Activated naive CD8-positive, alpha-beta T cell treated with anti-CD3 and anti-CD28 coated beads, Interleukin-2, amount 10 ng/mL, durations not matched to agents 7 days and 5 days (primary cell): ENCODE results near the gene MOB1B. TPM values are rescaled to one million over a fixed set of nuclear protein-coding genes. Genes with fewer than 3 reads are reported as not detected.
A peak's percentile ranks its signal among the peaks of the same experiment; 100 is the strongest.
"Not testable (repeated sequence)": the region's sequence is repeated elsewhere in the genome, so short reads cannot be mapped to it uniquely, and the experiment has no call there.

ENCODE experiments used
- ATAC-seq: fragments of 150-1000 bp; cut with Tn5 transposase; one replicate; pipeline ENCODE4 v1.10.0; 2021; ENCODE audit warnings: low read depth, moderate library complexity
- POLR2A ChIA-PET: fragments of 350-600 bp; sonication (Branson Sonifier 250); formaldehyde crosslinking; loops from one replicate; lab custom pipeline; 2021; ENCODE audit warnings: antibody characterized with exemption; lab: Charles Lee
- DNase-seq: peaks from one replicate; pipeline ENCODE4 v3.0.0; 2021
- H3K27ac Mint-ChIP-seq: one replicate; pipeline ENCODE4 v1.8.0; 2022; ENCODE audit warnings: mild to moderate bottlenecking, mixed read lengths
- H3K27me3 Mint-ChIP-seq: one replicate; pipeline ENCODE4 v1.8.0; 2022; ENCODE audit warnings: mild to moderate bottlenecking, moderate library complexity, mixed read lengths
- H3K36me3 Mint-ChIP-seq: one replicate; pipeline ENCODE4 v1.8.0; 2021; ENCODE audit warnings: mild to moderate bottlenecking, mixed read lengths
- H3K4me1 Mint-ChIP-seq: one replicate; pipeline ENCODE4 v1.8.0; 2021; ENCODE audit warnings: mixed read lengths
- H3K4me3 Mint-ChIP-seq: one replicate; pipeline ENCODE4 v1.8.0; 2022; ENCODE audit warnings: mild to moderate bottlenecking, moderate library complexity, mixed read lengths
- H3K9me3 Mint-ChIP-seq: one replicate; pipeline ENCODE4 v1.8.0; 2021; ENCODE audit warnings: mixed read lengths
- total RNA-seq, 2 experiments: library from RNA; stranded (reverse); gene quantifications; one replicate each; pipeline ENCODE4 v1.2.3, GENCODE V29; 2021

The MOB1B gene
- total RNA-seq, 2 experiments from 2014 or later = 13.3 to 14.0 TPM

- Mint-ChIP-seq H3K4me3 (no peak overlapping the region), H3K9me3 (no peaks in the 10 kb centered on the region), H3K4me1 (no peaks in the 10 kb centered on the region), H3K27me3 (no peaks in the 10 kb centered on the region), H3K27ac (no peak overlapping the region), H3K36me3 (no peaks in the 10 kb centered on the region)
- POLR2A ChIA-PET = no interaction called here
- no peak for ATAC-seq
- no peak for DNase-seq
Measured at GRCh38 chr4:70895405-70895804, 6.8 kb upstream of the MOB1B start.

GRCh38 chr4:70895811-70896491 is 6.2 kb upstream of the MOB1B start:
- H3K4me1 Mint-ChIP-seq = no peaks in the 10 kb centered on the region
- POLR2A ChIA-PET = no interaction called here
- H3K27me3 Mint-ChIP-seq = no peaks in the 10 kb centered on the region
- no peak for ATAC-seq
- H3K27ac Mint-ChIP-seq = no peak overlapping the region
- H3K4me3 Mint-ChIP-seq = no peak overlapping the region
- H3K9me3 Mint-ChIP-seq = no peaks in the 10 kb centered on the region
- DNase-seq = no peak
- H3K36me3 Mint-ChIP-seq = no peaks in the 10 kb centered on the region

GRCh38 chr4:70898581-70898980 is 3.6 kb upstream of the MOB1B start:
- H3K9me3 Mint-ChIP-seq, ATAC-seq, POLR2A ChIA-PET, H3K27me3 Mint-ChIP-seq, H3K4me1 Mint-ChIP-seq, H3K4me3 Mint-ChIP-seq, H3K27ac Mint-ChIP-seq, H3K36me3 Mint-ChIP-seq, DNase-seq: not testable (repeated sequence)

- H3K9me3 Mint-ChIP-seq = no peaks in the 10 kb centered on the region
- no peak for ATAC-seq
- POLR2A ChIA-PET = interaction anchor here (0.6 to 1.8 kb wide), 10 partner anchors 25 to 197 kb away, joined by 3 to 13 read pairs (median 5); partner anchors contain the start of genes DCK and GRSF1
- peak overlapping the region; percentile 95 for H3K27ac Mint-ChIP-seq
- DNase-seq = no peak
- peaks cover 15% of the 10 kb centered on the region for H3K4me1 Mint-ChIP-seq
- H3K36me3 Mint-ChIP-seq = peaks cover 14% of the 10 kb centered on the region
- H3K27me3 Mint-ChIP-seq = no peaks in the 10 kb centered on the region
- H3K4me3 Mint-ChIP-seq = peak overlapping the region; percentile 100
Measured at GRCh38 chr4:70901607-70901983, 574 bp upstream of the MOB1B start.

- no peaks in the 10 kb centered on the region for H3K9me3 Mint-ChIP-seq
- H3K27ac Mint-ChIP-seq = peak overlapping the region; percentile 95
- H3K36me3 Mint-ChIP-seq = peaks cover 19% of the 10 kb centered on the region
- POLR2A ChIA-PET = interaction anchor here (0.5 to 1.8 kb wide), 10 partner anchors 13 to 198 kb away, joined by 3 to 13 read pairs (median 5); partner anchors contain the start of genes DCK and GRSF1
- ATAC-seq (peak; percentile 59), DNase-seq (no peak)
- H3K4me1 Mint-ChIP-seq = peaks cover 19% of the 10 kb centered on the region
- H3K27me3 Mint-ChIP-seq = no peaks in the 10 kb centered on the region
- H3K4me3 Mint-ChIP-seq = peak overlapping the region; percentile 100
Measured at GRCh38 chr4:70902577-70903290, 565 bp downstream of the MOB1B start.

- peaks cover 19% of the 10 kb centered on the region for H3K36me3 Mint-ChIP-seq
- peaks cover 19% of the 10 kb centered on the region for H3K4me1 Mint-ChIP-seq
- H3K4me3 Mint-ChIP-seq = peak overlapping the region; percentile 100
- DNase-seq (no peak), ATAC-seq (no peak)
- H3K27ac Mint-ChIP-seq = peak overlapping the region; percentile 95
- POLR2A ChIA-PET = no interaction called here
- H3K27me3 Mint-ChIP-seq = no peaks in the 10 kb centered on the region
- H3K9me3 Mint-ChIP-seq = no peaks in the 10 kb centered on the region
Measured at GRCh38 chr4:70903291-70903603, 1.1 kb downstream of the MOB1B start.

GRCh38 chr4:70908993-70909556 is 6.9 kb downstream of the MOB1B start:
- DNase-seq (no peak), ATAC-seq (no peak)
- H3K4me1 Mint-ChIP-seq = peaks cover 10% of the 10 kb centered on the region
- POLR2A ChIA-PET = no interaction called here
- peaks cover 37% of the 10 kb centered on the region for H3K36me3 Mint-ChIP-seq
- no peaks in the 10 kb centered on the region for H3K9me3 Mint-ChIP-seq
- no peak overlapping the region for H3K4me3 Mint-ChIP-seq
- H3K27ac Mint-ChIP-seq = no peak overlapping the region
- H3K27me3 Mint-ChIP-seq = no peaks in the 10 kb centered on the region

- ATAC-seq (no peak), DNase-seq (no peak)
- POLR2A ChIA-PET = no interaction called here
- peaks cover 3% of the 10 kb centered on the region for H3K4me1 Mint-ChIP-seq
- H3K27ac Mint-ChIP-seq = no peak overlapping the region
- peaks cover 21% of the 10 kb centered on the region for H3K36me3 Mint-ChIP-seq
- no peaks in the 10 kb centered on the region for H3K27me3 Mint-ChIP-seq
- no peaks in the 10 kb centered on the region for H3K9me3 Mint-ChIP-seq
- no peak overlapping the region for H3K4me3 Mint-ChIP-seq
Measured at GRCh38 chr4:70914000-70914399, 11.8 kb downstream of the MOB1B start.

- Mint-ChIP-seq H3K27ac (no peak overlapping the region), H3K4me3 (no peak overlapping the region), H3K9me3 (no peaks in the 10 kb centered on the region), H3K4me1 (peaks cover 3% of the 10 kb centered on the region), H3K27me3 (no peaks in the 10 kb centered on the region), H3K36me3 (peaks cover 25% of the 10 kb centered on the region)
- no peak for DNase-seq
- POLR2A ChIA-PET = no interaction called here
- ATAC-seq = no peak
Measured at GRCh38 chr4:70914631-70915030, 12.5 kb downstream of the MOB1B start.

- ATAC-seq = no peak
Measured at GRCh38 chr4:70915036-70915815, 13.1 kb downstream of the MOB1B start.

GRCh38 chr4:70915874-70916559 is 13.8 kb downstream of the MOB1B start:
- Mint-ChIP-seq H3K4me3 (no peak overlapping the region), H3K36me3 (peaks cover 32% of the 10 kb centered on the region), H3K27me3 (no peaks in the 10 kb centered on the region), H3K4me1 (peaks cover 3% of the 10 kb centered on the region), H3K27ac (no peak overlapping the region), H3K9me3 (peaks cover 3% of the 10 kb centered on the region)
- DNase-seq (no peak), ATAC-seq (no peak)
- POLR2A ChIA-PET = interaction anchor here (0.6 kb wide), 1 partner anchor 14 kb away, joined by 4 read pairs; the partner anchor contains the start of gene MOB1B

More at GRCh38 chr4:70915036-70915815, 13.1 kb downstream of the MOB1B start:
- no peak for DNase-seq
- H3K9me3 Mint-ChIP-seq = no peaks in the 10 kb centered on the region
- H3K27me3 Mint-ChIP-seq = no peaks in the 10 kb centered on the region
- POLR2A ChIA-PET = interaction anchor here (0.6 kb wide), 1 partner anchor 13 kb away, joined by 4 read pairs; the partner anchor contains the start of gene MOB1B
- H3K27ac Mint-ChIP-seq = no peak overlapping the region
- peaks cover 28% of the 10 kb centered on the region for H3K36me3 Mint-ChIP-seq
- H3K4me3 Mint-ChIP-seq = no peak overlapping the region
- peaks cover 3% of the 10 kb centered on the region for H3K4me1 Mint-ChIP-seq

- H3K9me3 Mint-ChIP-seq = peaks cover 3% of the 10 kb centered on the region
- DNase-seq (no peak), ATAC-seq (no peak)
- peaks cover 7% of the 10 kb centered on the region for H3K4me1 Mint-ChIP-seq
- peaks cover 15% of the 10 kb centered on the region for H3K36me3 Mint-ChIP-seq
- no peak overlapping the region for H3K4me3 Mint-ChIP-seq
- H3K27me3 Mint-ChIP-seq = no peaks in the 10 kb centered on the region
- H3K27ac Mint-ChIP-seq = no peak overlapping the region
- POLR2A ChIA-PET = no interaction called here
Measured at GRCh38 chr4:70920592-70920991, 18.4 kb downstream of the MOB1B start.
